HepG2 (cell line): ENCODE data around the gene PSMC4. TPM values are rescaled to one million over a fixed set of nuclear protein-coding genes. Genes with fewer than 3 reads are reported as not detected.
A peak's percentile ranks its signal among the peaks of the same experiment; 100 is the strongest.

Source experiments
- ATF7 ChIP-seq, 2 experiments: fragments of 450-650 bp in 1 of 2; sonication (generic) in 1 of 2; formaldehyde crosslinking in 1 of 2; IDR thresholded peaks; 2 replicates each; pipeline versions ENCODE4 v1.4.0 to v1.6.1; 2016 to 2020; ENCODE audit warnings: antibody characterized with exemption in 1 of 2, mild to moderate bottlenecking in 1 of 2, missing genetic modification reagents in 1 of 2
- CSRNP2 ChIP-seq: sonication (generic); formaldehyde crosslinking; conservative IDR thresholded peaks from 2 replicates; pipeline ENCODE4 v1.8.0; 2022; ENCODE audit warnings: low read depth, missing genetic modification reagents
- DNMT1 ChIP-seq: sonication (generic); formaldehyde crosslinking; IDR thresholded peaks from 2 replicates; pipeline ENCODE4 v1.5.1; 2020; ENCODE audit warnings: mild to moderate bottlenecking, missing genetic modification reagents
- EED ChIP-seq: sonication (generic); formaldehyde crosslinking; IDR thresholded peaks from 2 replicates; pipeline ENCODE4 v1.5.0; 2020; ENCODE audit warnings: mild to moderate bottlenecking, missing genetic modification reagents
- HNF4G ChIP-seq, 2 experiments: sonication (generic) in 1 of 2; formaldehyde crosslinking in 1 of 2; IDR thresholded peaks; 2 replicates each; pipeline versions ENCODE4 v1.4.0 to v1.6.1; 2011 to 2020; ENCODE audit warnings: borderline replicate concordance in 2 of 2, low read depth in 2 of 2, mild to moderate bottlenecking in 2 of 2, low read length in 1 of 2, missing genetic modification reagents in 1 of 2, moderate library complexity in 1 of 2
- KLF9 ChIP-seq: IDR thresholded peaks from 2 replicates; pipeline ENCODE4 v1.6.1; 2016; ENCODE audit warnings: low read depth
- PCBP1 ChIP-seq: fragments of 200-400 bp; formaldehyde crosslinking; IDR thresholded peaks from 2 replicates; pipeline ENCODE4 v1.6.1; 2017; ENCODE audit warnings: mild to moderate bottlenecking, low read depth, low read length, borderline replicate concordance
- SMC3 ChIP-seq: IDR thresholded peaks from 2 replicates; pipeline ENCODE4 v1.6.1; 2011; ENCODE audit warnings: low read length, improper control_type of control experiment
- SNAPC2 ChIP-seq: sonication (generic); formaldehyde crosslinking; IDR thresholded peaks from 2 replicates; pipeline ENCODE4 v1.8.1; 2022; ENCODE audit warnings: mild to moderate bottlenecking, missing genetic modification reagents
- ZBTB1 ChIP-seq: sonication (generic); formaldehyde crosslinking; IDR thresholded peaks from 2 replicates; pipeline ENCODE4 v1.4.0; 2020; ENCODE audit warnings: missing genetic modification reagents, borderline replicate concordance
- ZMAT3 ChIP-seq: sonication (generic); formaldehyde crosslinking; conservative IDR thresholded peaks from 2 replicates; pipeline ENCODE4 v1.7.0; 2021; ENCODE audit warnings: missing genetic modification reagents
- ZNF354B ChIP-seq: sonication (generic); formaldehyde crosslinking; IDR thresholded peaks from 2 replicates; pipeline ENCODE4 v1.8.0; 2022; ENCODE audit warnings: mild to moderate bottlenecking, missing genetic modification reagents
- ZNF44 ChIP-seq: sonication (generic); formaldehyde crosslinking; IDR thresholded peaks from 2 replicates; pipeline ENCODE4 v1.5.1; 2020; ENCODE audit warnings: mild to moderate bottlenecking, missing genetic modification reagents
- ZNF460 ChIP-seq: sonication (generic); formaldehyde crosslinking; IDR thresholded peaks from 2 replicates; pipeline ENCODE4 v1.5.1; 2020; ENCODE audit warnings: missing genetic modification reagents, mild to moderate bottlenecking, borderline replicate concordance
- ZNF674 ChIP-seq: sonication (generic); formaldehyde crosslinking; IDR thresholded peaks from 2 replicates; pipeline ENCODE4 v1.5.0; 2020; ENCODE audit warnings: low read depth, mild to moderate bottlenecking, missing genetic modification reagents
- ZNF781 ChIP-seq: sonication (generic); formaldehyde crosslinking; IDR thresholded peaks from 2 replicates; pipeline ENCODE4 v1.5.1; 2020; ENCODE audit warnings: borderline replicate concordance, mild to moderate bottlenecking, missing genetic modification reagents; ENCODE audit errors: not compliant biosample characterization
- polyA plus RNA-seq, 8 experiments: library from polyadenylated mRNA; depleted of rRNA in 3 of 8; stranded (reverse) in 7 of 8; unstranded in 1 of 8; fragments of >200 nt; fragmentation: Illumina TruSeq in 4 of 8; extraction: Trizol in 4 of 8; gene quantifications; 2 replicates each; pipeline versions ENCODE4 v1.2.1 to v1.2.3, GENCODE V29; 2011 to 2016; ENCODE audit warnings: low read depth in 4 of 8, missing spikeins in 1 of 8, mixed read lengths in 1 of 8; ENCODE audit not compliant: insufficient read depth in 1 of 8
- total RNA-seq, 5 experiments: library from RNA; depleted of rRNA; stranded (reverse); fragments of >200 nt; fragmentation: Illumina TruSeq; extraction: Trizol; gene quantifications; 2 replicates each; pipeline ENCODE4 v1.2.3, GENCODE V29; 2016; ENCODE audit warnings: low read depth in 1 of 5
- TF ChIP-seq, protein P1 (sequence below): sonication (generic); formaldehyde crosslinking; IDR thresholded peaks from 2 replicates; pipeline ENCODE4 v1.8.0; 2022; ENCODE audit warnings: mild to moderate bottlenecking, missing genetic modification reagents, moderate library complexity
- TF ChIP-seq, protein P2 (sequence below): sonication (generic); formaldehyde crosslinking; IDR thresholded peaks from 2 replicates; pipeline ENCODE4 v1.8.1; 2022; ENCODE audit warnings: mild to moderate bottlenecking, missing genetic modification reagents
- TF ChIP-seq, protein P3 (sequence below): fragments of 450-650 bp; IDR thresholded peaks from 2 replicates; pipeline ENCODE4 v1.6.1; 2017; ENCODE audit warnings: mild to moderate bottlenecking
- TF ChIP-seq, protein P4 (sequence below): sonication (generic); formaldehyde crosslinking; IDR thresholded peaks from 2 replicates; pipeline ENCODE4 v1.4.0; 2020; ENCODE audit warnings: missing genetic modification reagents, low read depth, mild to moderate bottlenecking, borderline replicate concordance

Gene PSMC4
- total and polyA plus RNA-seq, 2 of the 13 experiments (the other 11 are each of a cell fraction or from before 2014, with no cell fraction given), result 49.9 to 160 TPM

DNA sequence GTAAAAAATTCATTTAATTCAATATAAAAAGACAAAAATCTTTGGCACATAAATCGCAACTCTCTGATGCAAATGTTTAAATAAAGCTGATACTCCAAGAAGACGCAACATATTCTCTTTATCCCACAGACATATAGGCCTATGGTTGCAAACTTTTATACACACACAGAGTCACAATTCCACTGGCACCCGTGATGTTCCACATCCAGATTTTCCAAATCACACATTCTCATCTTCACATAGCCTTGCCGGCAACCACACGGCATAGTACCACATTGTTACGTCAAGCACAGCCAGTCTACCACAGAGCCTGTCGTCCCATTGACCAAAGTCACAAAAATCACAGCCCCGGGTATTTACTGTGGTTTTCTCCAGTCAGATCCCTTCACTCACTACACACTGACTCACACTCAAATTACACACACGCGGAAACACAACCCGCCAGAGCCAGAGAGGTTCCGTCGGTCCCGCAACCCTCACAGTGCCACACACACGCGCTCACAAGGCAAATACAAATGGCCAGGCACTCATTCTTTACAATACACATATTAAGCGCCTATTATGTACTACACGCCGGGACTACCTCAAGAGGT, 25.3 kb downstream of the PSMC4 start (continued):
- TF ChIP-seq, protein P1, sequence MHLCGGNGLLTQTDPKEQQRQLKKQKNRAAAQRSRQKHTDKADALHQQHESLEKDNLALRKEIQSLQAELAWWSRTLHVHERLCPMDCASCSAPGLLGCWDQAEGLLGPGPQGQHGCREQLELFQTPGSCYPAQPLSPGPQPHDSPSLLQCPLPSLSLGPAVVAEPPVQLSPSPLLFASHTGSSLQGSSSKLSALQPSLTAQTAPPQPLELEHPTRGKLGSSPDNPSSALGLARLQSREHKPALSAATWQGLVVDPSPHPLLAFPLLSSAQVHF (CRISPR knock-in tag), result no peak
- TF ChIP-seq ZNF44 (CRISPR knock-in tag) (0 out of 2 replicates have a peak, but pooled peaks have one; percentile 24), ZBTB1 (no peak), ZMAT3 (CRISPR knock-in tag) (no peak), ZNF354B (CRISPR knock-in tag) (0 out of 2 replicates have a peak, but pooled peaks have one; percentile 29), HNF4G (IDR thresholded peaks at IDR 0.05; ENCODE audit: borderline replicate concordance, low read depth, low read length) (no peak), HNF4G (CRISPR knock-in tag; IDR thresholded peaks at IDR 0.05; ENCODE audit: borderline replicate concordance, low read depth) (no peak), ZNF674 (CRISPR knock-in tag) (0 out of 2 replicates have a peak, but pooled peaks have one; percentile 20), ATF7 (IDR thresholded peaks at IDR 0.05) (no peak), ATF7 (CRISPR knock-in tag; IDR thresholded peaks at IDR 0.05) (no peak), PCBP1 (no peak), DNMT1 (CRISPR knock-in tag) (no peak), ZNF781 (CRISPR knock-in tag) (peak; percentile 93), CSRNP2 (CRISPR knock-in tag) (no peak), SNAPC2 (CRISPR knock-in tag) (no peak), SMC3 (no peak), KLF9 (no peak), ZNF460 (CRISPR knock-in tag) (no peak), EED (CRISPR knock-in tag) (0 out of 2 replicates have a peak, but pooled peaks have one; percentile 50)
- TF ChIP-seq, protein P2, sequence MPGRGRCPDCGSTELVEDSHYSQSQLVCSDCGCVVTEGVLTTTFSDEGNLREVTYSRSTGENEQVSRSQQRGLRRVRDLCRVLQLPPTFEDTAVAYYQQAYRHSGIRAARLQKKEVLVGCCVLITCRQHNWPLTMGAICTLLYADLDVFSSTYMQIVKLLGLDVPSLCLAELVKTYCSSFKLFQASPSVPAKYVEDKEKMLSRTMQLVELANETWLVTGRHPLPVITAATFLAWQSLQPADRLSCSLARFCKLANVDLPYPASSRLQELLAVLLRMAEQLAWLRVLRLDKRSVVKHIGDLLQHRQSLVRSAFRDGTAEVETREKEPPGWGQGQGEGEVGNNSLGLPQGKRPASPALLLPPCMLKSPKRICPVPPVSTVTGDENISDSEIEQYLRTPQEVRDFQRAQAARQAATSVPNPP, result no peak
- TF ChIP-seq, protein P3, sequence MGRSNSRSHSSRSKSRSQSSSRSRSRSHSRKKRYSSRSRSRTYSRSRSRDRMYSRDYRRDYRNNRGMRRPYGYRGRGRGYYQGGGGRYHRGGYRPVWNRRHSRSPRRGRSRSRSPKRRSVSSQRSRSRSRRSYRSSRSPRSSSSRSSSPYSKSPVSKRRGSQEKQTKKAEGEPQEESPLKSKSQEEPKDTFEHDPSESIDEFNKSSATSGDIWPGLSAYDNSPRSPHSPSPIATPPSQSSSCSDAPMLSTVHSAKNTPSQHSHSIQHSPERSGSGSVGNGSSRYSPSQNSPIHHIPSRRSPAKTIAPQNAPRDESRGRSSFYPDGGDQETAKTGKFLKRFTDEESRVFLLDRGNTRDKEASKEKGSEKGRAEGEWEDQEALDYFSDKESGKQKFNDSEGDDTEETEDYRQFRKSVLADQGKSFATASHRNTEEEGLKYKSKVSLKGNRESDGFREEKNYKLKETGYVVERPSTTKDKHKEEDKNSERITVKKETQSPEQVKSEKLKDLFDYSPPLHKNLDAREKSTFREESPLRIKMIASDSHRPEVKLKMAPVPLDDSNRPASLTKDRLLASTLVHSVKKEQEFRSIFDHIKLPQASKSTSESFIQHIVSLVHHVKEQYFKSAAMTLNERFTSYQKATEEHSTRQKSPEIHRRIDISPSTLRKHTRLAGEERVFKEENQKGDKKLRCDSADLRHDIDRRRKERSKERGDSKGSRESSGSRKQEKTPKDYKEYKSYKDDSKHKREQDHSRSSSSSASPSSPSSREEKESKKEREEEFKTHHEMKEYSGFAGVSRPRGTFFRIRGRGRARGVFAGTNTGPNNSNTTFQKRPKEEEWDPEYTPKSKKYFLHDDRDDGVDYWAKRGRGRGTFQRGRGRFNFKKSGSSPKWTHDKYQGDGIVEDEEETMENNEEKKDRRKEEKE, result no peak
- TF ChIP-seq, protein P4, sequence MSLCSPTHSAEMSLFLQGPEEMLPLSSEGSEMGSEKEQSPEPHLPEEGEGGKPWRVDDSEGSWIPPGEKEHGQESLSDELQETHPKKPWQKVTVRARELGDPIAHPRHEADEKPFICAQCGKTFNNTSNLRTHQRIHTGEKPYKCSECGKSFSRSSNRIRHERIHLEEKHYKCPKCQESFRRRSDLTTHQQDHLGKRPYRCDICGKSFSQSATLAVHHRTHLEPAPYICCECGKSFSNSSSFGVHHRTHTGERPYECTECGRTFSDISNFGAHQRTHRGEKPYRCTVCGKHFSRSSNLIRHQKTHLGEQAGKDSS (CRISPR knock-in tag), result no peak
